C4-2B (cell line): ENCODE data around the gene NOL12.

Source experiments
- ZFX ChIP-seq: fragments of 450-650 bp; IDR thresholded peaks from 2 replicates; pipeline ENCODE4 v1.6.1; 2017
- TF ChIP-seq, protein P1 (sequence below): fragments of 450-650 bp; conservative IDR thresholded peaks from 2 replicates; pipeline ENCODE4 v1.5.1; 2017; ENCODE audit warnings: mild to moderate bottlenecking

- TF ChIP-seq, protein P1, sequence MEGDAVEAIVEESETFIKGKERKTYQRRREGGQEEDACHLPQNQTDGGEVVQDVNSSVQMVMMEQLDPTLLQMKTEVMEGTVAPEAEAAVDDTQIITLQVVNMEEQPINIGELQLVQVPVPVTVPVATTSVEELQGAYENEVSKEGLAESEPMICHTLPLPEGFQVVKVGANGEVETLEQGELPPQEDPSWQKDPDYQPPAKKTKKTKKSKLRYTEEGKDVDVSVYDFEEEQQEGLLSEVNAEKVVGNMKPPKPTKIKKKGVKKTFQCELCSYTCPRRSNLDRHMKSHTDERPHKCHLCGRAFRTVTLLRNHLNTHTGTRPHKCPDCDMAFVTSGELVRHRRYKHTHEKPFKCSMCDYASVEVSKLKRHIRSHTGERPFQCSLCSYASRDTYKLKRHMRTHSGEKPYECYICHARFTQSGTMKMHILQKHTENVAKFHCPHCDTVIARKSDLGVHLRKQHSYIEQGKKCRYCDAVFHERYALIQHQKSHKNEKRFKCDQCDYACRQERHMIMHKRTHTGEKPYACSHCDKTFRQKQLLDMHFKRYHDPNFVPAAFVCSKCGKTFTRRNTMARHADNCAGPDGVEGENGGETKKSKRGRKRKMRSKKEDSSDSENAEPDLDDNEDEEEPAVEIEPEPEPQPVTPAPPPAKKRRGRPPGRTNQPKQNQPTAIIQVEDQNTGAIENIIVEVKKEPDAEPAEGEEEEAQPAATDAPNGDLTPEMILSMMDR = no peak
- no peak for TF ChIP-seq ZFX
Observed at GRCh38 chr22:37725551-37726240, 39.6 kb downstream of the NOL12 start.
